GM19035 (cell line): ENCODE results near the gene MAP4K3.

ENCODE experiments used
- ATAC-seq: cut with Tn5 transposase; IDR thresholded peaks from one replicate; pipeline ENCODE4 v1.9.1; 2021; ENCODE audit not compliant: unreplicated experiment

MAP4K3 gene

DNA sequence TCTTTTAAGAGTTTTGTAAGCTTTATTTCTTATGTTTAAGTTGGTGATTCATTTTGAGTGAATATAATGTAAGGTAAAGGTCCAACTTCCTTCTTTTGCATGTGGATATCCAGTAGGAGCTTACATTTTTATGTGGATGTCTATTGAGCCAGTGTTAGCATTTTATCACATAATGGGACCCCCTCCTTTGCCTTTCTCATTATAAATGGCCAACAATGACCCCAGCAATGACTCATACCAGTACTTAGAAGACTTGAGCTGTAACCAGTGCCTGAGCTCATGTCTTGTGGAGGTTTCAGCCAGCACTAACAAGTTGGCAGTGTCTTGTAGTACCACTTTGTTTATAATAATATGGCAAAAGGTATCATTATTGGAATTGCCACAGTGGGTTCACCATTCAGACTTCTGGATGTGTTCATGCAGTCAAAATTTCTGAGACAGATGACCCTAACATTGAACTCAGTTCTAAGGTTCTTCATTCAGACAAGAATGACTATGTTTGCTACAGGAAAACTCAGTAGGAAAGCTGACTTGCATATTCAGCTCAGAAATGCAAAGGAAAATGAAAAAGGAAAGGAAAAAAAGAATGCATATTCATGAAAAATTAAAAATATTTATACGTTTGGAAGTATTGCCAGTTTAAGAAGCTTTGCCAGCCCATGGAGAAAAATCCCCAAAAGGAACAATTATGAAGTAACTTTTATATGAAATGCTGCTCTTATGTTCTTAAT, 234.3 kb downstream of the MAP4K3 start:
- ATAC-seq, result no peak
